ENCODE results near the gene CCDC85B.

Gene CCDC85B

GRCh38 chr11:65928667-65929066 lies 38.2 kb downstream of the CCDC85B start:
- DNase-seq: no peak

- no peak for DNase-seq
These were observed 41.5 kb downstream of the CCDC85B start for GRCh38 chr11:65931773-65932557.

- no peak for DNase-seq
These were observed 42.1 kb downstream of the CCDC85B start for GRCh38 chr11:65932558-65932919.

- no peak for DNase-seq
These were observed 43.5 kb downstream of the CCDC85B start for GRCh38 chr11:65934014-65934413.

- DNase-seq: no peak
These were observed 47.3 kb downstream of the CCDC85B start for GRCh38 chr11:65937766-65938165.
